HG03520 (cell line): ENCODE measurements around the gene RARB.

ENCODE experiments used
- ATAC-seq: cut with Tn5 transposase; IDR thresholded peaks from one replicate; pipeline ENCODE4 v1.9.1; 2021; ENCODE audit warnings: mild to moderate bottlenecking, moderate library complexity; ENCODE audit not compliant: unreplicated experiment

The RARB gene

GRCh38 chr3:25589783-25590258 is 161.8 kb downstream of the RARB start:
- ATAC-seq = no peak

DNA sequence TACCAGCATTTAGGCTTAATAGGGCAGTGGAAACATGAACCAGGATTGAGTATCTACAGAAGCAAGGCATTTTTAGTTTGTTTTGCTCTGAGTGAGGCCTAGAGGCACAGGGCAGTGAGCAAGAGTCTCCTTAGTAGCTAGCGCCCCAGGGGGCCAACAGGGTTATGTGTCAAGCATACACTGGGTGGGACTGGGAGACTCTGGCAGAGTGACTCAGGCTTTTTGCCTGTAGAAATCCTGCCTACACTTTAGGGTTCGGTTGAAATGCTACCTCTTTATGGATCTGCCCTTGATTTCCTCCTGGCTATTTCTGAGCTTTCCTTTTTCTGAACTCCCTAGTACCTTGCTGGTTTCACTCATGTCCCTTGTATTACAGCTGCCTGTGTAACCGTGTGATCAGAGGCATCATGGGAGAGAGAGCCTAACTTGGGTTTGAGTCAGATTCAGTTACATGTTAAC is 164.5 kb downstream of the RARB start:
- ATAC-seq = peak; percentile 36

- no peak for ATAC-seq
These were observed 164.9 kb downstream of the RARB start for GRCh38 chr3:25593001-25593400.

GRCh38 chr3:25594007-25594502 is 166.0 kb downstream of the RARB start:
- peak; percentile 47 for ATAC-seq

DNA sequence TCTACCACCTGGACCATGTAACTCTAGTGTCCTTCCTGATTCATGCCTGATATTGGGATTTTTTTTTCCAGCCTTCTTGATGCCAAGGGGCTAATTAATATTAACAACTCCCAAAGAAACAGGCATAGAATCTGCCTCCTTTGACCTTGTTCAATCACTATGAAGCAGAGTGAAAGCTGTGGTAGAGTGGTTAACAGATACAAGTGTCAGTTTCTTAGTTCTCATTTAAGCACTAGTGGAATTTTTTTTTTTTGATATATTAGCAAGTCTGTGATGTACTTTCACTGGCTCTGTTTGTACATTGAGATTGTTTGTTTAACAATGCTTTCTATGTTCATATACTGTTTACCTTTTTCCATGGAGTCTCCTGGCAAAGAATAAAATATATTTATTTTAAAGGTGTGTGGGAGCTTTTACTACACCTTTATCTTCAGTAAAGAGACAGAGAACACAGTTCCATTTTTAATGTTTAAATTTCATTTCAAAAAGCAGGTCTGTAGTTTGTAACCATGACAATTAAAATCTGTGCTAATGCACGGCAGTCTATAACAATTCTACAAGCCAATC is 169.6 kb downstream of the RARB start:
- ATAC-seq = no peak

- no peak for ATAC-seq
These were observed 175.6 kb downstream of the RARB start for GRCh38 chr3:25603703-25604102.

DNA sequence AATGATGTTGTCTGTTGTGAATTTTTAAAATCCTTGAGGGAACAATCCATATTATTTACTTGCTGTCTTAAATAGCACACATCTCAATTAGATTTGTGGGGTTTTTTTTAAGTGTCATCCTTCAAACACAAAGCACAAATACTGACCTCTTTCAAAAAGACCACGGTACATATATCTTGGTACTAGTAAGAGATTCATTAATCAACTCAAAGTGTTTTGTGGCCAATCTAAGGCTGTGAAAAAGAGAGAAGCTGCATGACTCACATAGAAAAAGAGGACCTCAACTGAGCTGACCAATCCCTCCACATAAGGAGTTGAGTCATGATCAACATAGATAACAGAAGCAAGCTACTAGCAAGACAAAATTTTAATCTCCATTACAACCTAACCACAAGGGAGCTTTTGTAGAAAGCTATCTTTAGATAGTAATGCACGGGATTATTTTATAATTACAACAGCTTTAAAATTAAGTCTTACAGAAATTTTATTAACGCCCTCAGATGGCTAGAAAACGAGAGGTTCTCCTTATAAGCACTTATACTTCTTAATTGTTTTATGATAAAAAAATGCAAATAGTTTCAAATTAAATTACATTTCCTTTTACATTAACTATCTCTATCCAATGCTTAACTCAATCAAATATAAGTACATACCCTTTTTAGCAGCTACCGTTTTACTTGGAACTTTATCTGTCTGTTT is 176.2 kb downstream of the RARB start:
- no peak for ATAC-seq

- no peak for ATAC-seq
These were observed 182.1 kb downstream of the RARB start for GRCh38 chr3:25610167-25610566.

DNA sequence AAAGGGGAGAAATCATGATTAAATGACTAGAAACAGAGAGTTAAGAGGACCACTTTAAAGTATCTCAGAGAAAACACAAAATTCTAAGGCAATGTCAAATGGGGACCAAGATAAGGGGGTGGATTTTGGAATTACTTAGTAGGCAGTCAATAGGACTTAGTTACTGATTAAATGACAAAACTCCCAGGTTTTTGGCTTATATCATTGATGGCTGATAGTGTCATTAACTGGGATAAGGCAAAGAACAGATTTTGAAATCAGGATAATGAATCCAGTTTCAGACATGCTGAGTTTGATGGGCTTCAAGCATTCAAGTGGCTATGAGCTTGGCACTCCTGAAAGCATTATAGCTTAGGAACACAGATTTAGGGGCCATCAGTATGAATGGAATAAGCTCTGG is 182.7 kb downstream of the RARB start:
- ATAC-seq = no peak

GRCh38 chr3:25611193-25611592 is 183.1 kb downstream of the RARB start:
- no peak for ATAC-seq

- ATAC-seq = no peak
These were observed 190.0 kb downstream of the RARB start for GRCh38 chr3:25618028-25618427.

DNA sequence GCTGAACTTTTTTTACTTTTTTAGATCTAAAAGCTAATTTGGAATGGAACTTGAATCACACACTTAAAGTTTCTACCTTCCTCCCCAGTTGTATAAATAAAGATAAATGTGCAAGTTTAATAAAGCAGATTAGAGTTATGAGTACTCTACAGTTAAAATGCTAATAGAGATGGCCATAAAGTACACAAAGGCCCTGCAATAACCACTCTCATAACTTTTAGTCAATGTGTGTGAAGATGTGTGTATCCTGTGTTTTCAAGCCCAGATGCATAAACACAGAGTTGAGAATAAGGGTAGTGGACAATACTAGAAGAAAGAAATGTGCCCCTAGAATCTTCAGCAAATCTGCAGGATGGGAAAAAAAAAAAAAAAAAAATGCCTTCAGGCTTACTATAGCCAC is 191.3 kb downstream of the RARB start:
- ATAC-seq = no peak

GRCh38 chr3:25620493-25620892 is 192.4 kb downstream of the RARB start:
- no peak for ATAC-seq

GRCh38 chr3:25621087-25621486 is 193.0 kb downstream of the RARB start:
- ATAC-seq = no peak

- ATAC-seq = no peak
These were observed 203.9 kb downstream of the RARB start for GRCh38 chr3:25631989-25632388.

DNA sequence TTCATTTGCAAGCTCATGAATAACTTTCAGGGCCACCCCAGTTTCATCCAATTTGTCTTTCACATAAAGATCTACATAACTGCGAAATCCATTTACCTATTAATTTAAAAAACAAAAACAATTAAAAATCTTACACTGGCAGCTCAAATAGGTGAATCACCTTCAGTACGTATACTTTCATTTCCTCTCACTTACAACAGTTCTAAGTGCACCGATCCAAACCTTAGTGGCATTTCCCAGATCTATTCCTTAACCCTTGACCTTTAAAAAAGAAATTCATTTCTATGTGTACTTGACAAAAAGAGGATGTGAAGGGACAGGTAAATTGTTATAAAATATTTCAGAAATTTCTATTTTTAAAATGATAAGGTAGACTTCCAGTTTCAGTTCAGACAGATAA is 205.9 kb downstream of the RARB start:
- no peak for ATAC-seq

- ATAC-seq = no peak
These were observed 207.0 kb downstream of the RARB start for GRCh38 chr3:25635038-25635437.
